ENCODE measurements around the gene IQGAP1.
"Not testable (repeated sequence)": the region's sequence is repeated elsewhere in the genome, so short reads cannot be mapped to it uniquely, and the experiment has no call there.

IQGAP1 gene

DNA sequence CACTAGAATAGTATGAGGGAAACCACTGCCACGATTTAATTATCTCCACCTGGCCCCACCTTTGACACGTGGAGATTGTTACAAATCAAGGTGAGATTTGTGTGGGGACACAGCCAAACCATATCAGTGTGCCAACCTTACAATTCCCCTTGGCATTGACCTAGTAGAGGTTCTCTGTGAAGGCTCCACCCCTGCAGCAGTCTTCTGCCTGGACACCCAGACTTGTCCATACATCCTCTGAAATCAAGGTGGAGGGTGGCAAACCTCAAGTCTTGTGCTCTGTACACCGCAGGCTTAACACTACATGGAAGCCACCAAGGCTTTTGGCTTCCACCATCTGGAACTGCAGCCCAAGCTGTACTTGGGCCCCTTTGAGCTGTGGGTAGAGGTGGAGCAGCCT, 8.8 kb upstream of the IQGAP1 start:
- DNase-seq: no peak

DNA sequence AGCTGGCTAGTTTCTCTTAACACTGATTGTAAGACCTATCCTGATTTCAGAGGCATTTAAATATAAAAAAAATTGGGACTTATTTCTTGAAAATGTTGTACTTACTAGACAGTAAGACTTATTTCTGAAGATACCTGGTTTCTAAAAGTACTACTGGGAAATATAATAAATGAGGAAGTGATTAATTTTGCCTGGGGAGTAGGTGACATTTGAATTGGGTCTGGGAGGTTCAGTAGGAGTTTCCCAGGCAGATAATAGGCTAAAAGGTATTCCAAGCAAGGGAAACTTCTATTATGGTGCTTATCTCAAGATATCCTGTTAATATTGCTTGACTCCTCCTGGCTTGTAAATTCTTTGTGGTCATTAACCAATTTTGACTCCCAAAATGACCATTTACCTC, 6.5 kb upstream of the IQGAP1 start:
- no peak for DNase-seq

DNA sequence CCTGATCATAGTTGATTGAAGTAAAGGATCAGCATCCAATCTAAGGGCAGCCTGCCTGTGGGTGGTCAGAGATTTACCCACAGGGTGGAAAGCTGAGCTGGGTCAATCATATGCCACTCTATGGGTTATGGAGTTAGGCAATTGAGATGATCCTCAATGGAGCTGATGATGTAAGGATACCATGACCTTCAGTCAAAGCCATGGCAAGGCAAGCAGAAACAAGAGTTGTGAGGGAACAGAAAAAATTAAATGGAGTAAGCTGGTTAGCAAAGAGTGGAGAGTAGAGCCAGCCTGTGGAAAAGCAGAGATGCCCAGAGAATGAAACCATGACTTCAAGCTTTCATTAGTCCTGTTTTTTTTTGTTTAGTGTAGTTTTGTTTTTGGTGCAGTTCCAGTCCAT, 5.7 kb upstream of the IQGAP1 start:
- DNase-seq: no peak

DNA sequence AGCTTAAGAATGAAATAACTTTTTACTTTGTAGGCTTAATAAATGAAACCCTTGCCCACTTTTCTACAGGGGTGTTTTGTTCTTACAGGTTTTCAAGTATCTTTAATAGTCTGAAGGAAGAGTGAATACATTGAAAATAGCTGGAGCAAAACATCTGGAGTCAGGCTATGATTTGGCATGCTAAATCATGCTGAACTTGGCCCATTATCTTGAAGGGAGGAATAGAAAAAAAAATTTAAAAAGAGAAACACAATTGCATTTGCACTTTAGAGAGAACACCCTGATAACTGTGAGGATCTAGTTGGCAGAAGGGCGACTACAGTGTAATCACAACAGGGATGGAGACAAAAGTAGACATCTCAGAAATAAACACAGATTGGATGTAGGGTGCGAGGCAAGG, 1.8 kb upstream of the IQGAP1 start:
- no peak for DNase-seq

DNA sequence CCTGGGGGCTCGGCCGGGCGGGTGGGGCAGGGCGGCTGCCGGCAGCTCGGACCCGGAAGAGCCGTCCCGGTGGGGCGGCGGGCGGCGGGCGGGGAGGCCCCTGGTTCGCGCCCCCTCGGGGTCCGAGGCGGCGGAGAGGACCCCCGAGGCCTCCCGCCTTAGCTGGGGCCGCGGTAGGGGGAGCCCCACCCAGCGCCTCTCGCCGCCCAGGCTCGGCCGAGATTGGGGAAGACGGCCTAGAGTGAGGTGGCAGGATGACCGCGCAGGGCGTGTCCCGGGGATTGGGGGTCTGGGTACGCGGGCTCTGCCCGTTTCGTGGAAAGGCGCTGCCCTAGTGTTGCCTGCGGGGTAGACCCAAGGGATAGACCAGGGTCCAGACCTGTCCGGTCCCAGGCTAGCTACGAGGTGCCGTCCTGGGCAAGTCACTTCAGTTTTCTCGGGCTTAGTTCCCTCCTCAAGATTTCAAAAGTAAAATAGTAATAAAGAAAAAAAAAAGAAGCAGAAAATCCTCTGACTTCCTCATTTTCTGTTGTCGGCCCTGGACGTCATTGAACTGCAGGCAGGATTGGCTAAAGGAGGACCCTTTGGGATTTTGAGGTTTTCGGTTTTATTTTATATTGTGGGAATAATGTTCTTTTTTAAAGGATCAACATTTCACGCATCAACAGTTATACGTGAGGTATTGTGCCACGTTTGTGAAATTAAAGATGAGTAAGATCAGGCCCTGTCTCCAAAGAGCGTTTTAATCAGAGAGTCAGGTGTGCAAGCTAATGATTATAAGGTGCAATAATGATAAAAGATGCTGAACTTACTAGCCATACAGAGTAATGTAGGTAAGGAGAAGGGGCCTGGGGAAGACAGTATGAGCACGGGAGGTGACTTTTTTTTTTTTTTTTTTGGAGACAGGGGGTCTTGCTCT, 679 bp downstream of the IQGAP1 start:
- peak; percentile 35 to 45 for DNase-seq

DNA sequence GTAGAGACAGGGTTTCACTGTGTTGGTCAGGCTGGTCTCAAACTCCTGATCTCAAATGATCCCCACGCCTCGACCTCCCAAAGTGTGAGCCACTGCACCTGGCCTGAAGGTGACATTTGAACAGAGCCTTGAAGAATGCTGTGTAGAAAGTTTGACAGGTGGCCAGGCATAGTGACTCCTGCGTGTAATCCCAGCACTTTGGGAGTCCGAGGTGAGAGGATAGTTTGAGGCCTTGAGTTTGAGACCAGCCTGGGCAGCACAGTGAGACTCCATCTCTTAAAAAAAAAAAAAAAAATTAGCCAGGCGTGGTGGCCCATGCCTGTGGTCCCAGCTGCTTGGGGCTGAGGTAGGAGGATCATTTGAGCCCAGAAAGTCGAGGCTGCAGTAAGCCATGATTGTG, 1.5 kb downstream of the IQGAP1 start:
- DNase-seq: no peak

DNA sequence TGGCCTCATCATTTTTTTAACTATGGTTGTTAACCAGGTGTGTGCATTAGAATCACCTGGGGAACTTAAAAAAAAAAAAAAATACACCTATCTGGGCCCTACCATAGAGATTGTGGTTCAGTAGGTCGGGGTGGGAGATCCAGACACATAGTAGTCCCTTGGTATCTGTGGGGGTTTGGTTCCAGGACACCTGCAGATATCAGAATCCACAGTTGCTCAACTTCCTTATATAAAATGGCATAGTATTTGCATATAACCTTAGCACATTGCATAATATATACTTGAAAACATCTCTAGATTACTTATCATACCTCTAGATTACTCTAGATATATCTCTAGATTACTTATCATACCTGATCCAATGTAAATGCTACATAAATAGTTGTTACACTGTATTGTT, 5.0 kb downstream of the IQGAP1 start:
- DNase-seq: no peak

DNA sequence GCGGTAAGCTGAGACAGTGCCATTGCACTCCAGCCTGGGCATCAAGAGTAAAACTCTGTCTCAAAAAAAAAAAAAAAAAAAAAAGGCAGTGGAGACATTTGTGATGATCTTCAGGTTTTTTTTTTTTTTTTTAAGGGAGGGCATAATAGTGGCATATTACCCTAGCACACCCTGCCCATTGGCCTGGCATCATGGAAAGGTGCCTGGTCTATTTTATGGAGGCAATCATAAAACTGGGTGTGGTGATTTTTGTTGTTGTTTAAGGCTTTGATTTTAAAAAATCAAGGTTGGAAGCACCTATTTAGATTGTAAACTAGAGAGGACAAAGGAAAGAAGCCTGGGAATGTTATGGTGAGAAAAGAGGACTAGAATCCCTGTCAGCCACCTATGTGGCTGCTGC, 6.0 kb downstream of the IQGAP1 start:
- no peak for DNase-seq

DNA sequence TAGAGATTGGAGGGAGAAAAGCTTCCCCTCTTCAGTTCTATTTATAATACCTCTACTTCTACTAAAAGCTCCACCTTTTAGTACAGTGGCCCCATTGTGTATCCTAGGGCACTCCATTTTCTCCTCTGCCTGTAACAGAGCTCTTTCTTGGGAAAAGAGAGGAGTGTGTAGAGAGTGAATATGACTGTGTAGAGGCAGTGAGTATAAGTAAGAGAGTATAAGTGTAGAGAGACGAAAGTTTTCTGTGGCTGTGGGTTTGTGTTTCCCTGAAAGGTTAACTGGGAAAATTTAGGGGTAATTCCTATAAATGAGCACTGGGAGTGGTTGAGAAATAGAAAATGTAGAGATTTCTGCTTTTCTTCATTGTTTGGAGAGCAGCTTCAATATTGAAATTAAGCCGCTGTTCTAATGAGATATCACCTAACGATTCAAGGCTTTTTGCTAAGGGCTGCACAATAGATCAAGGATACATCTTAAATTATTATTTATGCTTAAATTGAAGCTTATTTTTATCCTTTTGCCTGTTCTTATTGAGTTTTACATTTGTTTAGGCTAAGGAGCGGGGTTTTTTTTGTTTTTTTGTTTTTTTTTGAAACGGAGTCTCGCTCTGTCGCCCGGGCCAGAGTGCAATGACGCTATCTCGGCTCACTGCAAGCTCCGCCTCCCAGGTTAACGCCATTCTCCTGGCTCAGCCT, 6.9 kb downstream of the IQGAP1 start:
- no peak for DNase-seq

DNA sequence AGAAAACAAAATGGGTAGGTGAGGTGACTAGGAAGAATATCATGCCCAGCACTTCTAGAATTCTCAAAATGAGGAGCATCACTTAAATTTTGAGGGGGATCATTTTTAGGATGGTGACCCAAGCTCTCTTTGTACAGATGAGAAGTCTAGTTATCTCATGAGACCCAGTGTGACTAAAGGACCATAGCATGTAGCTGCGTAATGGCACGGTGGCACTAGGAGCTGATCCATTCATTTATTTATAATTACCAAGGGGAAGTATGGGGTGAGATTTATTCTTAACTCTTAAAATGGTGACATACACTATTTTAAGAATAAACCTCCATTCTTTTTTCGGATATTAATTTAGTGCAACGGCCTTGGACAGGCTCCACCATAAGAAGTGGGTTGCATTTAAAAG, 8.3 kb downstream of the IQGAP1 start:
- DNase-seq: no peak

DNA sequence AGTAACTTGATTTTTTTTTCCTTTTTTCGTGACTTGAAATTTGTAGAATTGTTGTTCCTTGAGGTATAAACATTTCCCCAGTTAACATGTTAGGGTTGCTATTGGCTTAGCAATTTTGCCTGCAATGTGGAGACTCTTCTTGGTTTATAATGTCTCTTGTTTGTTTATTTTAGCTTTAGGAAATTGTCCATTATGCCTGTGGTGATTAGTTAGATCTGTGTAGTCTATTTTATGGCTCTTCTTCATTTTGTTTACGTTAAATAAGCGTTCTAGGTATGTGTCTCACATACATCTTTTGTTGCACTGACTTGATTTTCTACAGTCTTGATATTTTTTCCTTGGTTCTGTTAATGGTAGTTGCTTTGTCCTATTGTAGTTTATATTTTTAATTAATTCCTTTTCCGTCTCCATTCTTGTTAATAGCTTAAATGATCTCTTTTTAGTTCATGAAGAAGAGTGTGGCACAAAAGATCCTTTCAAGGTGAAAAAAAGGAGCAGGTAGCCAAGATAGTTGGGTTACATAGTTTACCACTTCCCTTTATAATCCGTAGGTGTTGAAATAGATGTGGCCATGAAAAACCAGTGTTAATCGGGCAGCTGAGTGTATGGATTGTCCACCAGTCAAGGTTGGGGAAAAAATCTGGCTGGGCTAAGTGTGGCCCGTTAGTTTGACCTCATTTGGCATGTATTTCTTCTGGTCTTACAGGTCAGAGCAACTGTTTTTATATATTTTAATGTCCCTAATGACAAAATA, 12.1 kb downstream of the IQGAP1 start:
- DNase-seq: no peak

DNA sequence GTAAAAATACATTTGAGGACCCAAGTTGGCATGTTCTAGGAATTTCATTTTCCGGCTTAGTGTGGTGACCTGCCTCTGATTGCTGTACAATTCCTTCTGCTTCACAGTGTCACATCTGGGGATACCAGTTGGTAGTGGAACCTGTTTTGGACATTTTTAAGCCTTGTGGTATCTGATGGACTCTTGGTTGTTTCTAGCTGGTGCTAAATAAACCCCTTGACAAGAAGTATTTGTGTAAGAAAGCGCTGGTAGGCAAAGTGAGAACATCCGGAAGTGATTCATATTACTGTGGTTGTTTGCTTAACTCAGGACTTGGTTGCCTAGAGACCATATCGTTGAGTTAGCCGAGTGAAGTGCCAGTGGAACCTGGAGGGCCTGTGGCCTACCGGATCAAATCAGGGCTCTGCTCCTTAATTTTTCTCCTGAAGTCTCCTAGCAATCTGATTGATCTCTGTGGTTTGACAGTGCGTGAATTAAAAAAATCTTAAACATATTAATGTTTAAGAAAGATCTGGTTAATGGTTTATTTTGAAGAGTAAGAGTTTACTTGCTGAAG, 12.8 kb downstream of the IQGAP1 start:
- peak; percentile 30 to 37 for DNase-seq

DNA sequence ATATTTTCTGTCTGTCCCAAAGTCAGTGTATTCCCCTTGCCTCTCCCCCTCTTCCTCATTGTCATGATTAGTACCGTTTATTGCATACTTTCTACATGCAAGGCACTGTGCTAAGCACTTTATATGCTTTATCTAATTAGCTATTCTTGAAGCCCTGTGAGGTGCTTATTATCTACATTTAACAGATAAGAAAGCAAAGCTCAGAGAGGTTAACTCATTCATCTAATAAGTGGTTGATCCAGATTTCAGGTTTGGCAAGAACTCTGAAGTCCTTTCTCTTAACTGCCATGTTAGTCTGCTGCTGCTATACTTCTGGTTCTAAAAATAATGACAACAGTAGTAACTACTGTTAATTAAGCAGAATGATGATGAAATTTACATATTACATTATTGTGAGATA, 13.5 kb downstream of the IQGAP1 start:
- DNase-seq: no peak

DNA sequence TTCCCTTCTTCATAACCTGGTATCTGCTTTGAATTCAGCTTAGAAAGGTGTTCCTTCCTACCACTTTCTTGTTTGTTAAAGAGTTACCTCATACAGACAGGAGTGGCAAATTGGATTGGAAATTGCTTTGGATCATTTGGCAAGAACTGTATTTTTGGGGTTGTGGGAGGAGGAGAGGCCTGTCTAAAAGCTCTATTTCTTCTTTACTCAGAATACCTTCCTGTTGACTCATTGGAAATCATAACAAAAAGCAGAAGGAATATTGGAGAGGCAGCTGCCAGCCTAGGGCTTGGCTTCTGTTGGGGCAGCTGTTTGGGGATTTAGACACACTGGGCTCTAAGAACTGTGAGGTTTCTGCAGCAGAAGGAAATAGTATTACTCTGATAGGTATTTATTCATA, 14.2 kb downstream of the IQGAP1 start:
- DNase-seq: no peak

DNA sequence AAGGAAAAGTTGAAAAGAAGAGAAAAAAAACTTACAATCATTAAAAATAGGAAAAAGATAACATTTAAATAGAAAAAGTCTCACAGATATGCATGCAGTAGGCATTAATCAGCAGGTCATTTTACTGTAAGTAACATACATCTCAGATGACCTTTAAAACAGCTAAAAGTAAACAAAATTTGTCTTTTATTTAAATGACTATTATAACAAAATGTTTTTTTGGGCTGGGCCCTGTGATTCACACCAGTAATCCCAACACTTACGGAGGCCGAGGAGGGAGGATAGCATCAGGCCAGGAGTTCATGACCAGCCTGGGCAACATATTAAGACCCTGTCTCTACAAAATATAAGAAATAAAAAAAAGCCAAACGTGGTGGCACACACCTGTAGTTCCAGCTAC, 14.7 kb downstream of the IQGAP1 start:
- DNase-seq: no peak

DNA sequence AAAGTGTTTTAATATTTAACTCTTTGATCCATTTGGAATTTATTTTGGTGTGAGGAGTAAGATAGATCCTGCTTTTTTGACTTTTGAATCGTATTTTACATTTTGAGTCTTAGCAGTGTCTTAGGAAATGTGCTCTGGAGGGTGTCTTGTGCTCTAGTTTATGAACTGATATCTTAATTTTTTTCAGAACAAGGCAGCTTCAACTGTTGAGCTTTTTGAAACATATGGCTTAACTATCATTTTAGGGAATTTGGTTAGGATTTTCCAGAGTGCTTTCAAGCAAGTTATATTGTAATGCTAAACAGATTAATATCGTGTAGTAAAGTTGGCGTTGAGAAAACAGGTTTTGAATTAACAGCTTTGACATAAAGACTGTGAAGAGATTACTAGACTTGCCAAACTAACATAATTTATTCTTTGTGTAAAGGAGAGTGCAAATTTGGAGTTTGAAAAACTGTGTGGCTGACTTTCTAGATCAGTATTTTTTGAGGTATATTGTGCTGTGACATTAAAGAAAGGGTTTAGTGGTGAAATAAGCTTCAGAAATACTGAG, 17.1 kb downstream of the IQGAP1 start:
- no peak for DNase-seq

DNA sequence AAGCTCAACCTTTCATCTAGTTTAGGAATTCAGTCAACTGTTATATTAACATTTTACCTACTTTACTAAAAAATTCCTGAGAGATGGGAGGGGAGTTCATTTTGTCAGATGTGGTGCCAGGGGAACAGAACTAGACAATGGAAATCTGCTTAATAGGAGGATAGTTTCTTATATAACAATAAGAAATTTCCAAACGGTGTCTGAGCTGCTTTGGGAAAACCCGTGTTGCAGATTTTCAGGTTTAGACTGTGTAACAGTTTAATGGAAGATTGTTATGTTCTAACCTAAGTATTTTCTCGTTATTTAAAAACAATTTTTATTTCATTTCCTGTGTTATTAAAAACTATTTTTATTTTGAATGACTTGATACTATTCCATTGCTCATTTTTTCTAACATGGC, 19.3 kb downstream of the IQGAP1 start:
- no peak for DNase-seq

DNA sequence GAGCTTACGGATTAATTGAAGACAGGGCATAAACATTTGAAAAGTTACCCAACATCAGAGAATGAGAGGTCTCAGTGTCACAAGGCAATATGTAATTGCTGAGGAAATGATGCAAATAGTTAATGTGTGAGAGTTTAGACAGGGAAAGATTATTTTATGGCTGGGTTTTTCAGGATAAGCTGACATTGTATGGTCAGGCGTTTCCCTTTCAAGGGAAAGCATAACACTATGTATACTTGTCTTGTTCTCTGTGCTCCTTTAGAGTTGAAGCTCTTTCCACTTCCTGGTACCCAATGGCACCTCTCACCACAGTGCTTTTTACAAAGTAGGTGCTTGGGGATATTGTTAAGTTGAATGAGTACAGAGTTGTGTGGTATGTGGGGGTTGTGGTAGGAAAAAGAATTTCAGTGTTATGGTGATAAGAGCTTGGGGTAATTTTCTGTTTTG, 19.9 kb downstream of the IQGAP1 start:
- DNase-seq: peak in 1 of 2 donors; percentile 16

DNA sequence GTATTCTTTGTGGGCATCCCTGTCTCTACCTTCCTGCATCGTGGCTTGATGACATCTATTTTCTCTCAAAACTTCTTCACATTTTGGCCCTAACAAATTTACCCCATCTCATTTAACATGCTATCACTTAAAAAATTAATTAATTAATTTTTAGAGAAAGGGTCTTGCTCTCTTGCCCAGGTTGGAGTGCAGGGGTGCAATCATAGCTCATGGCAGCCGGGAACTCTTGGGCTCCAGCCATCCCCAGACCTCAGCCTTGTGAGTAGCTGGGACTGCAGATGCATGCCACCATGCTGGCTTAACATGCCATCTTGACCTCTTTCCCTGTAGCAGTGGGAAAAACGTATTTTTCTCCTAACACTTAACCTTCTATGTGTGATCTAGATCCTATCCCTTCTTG, 20.6 kb downstream of the IQGAP1 start:
- no peak for DNase-seq

DNA sequence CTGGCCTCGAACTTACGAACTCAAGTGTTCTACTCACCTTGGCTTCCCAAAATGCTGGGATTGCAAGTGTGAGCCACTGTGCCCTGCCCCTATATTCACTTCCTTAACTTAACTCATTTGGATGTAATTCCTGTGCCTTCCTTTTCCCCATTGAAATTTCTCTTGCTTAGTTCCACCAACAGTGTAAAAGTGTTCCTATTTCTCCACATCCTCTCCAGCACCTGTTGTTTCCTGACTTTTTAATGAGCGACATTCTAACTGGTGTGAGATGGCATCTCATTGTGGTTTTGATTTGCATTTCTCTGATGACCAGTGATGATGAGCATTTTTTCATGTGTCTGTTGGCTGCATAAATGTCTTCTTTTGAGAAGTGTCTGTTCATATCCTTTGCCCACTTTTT, 21.5 kb downstream of the IQGAP1 start:
- DNase-seq: not testable (repeated sequence)

DNA sequence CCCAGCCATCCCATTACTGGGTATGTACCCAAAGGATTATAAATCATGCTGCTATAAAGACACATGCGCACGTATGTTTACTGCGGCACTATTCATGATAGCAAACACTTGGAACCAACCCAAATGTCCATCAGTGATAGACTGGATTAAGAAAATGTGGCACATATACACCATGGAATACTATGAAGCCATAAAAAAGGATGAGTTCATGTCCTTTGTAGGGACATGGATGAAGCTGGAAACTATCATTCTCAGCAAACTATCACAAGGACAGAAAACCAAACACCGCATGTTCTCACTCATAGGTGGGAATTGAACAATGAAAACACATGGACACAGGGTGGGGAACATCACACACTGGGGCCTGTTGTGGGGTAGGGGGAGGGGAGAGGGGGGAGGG, 22.3 kb downstream of the IQGAP1 start:
- not testable (repeated sequence) for DNase-seq

DNA sequence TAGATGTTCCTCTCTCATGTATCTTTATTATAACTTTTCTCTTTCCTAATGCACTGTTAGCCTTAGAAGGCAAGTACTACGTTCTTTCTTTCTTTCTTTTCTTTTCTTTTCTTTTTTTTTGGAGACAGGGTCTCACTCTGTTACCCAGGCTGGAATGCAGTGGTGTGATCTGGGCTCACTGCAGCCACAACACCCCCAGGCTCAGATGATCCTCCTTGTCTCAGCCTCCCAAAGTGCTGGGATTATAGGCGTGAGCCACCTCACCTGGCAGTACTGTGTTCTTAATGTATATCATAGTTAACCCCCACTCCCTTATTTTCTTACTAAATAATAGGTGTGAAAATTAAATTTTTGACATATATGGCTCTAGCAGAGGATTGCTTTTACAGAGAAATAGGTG, 23.1 kb downstream of the IQGAP1 start:
- no peak for DNase-seq

Measured in stimulated activated CD4-positive, alpha-beta T cell treated with anti-CD3 and anti-CD28 coated beads, Interleukin-2, amount 100 ng/mL, for 48 hours (primary cell).